ENCODE measurements around the gene CCDC51.

- no peak for TF ChIP-seq CTCF (IDR thresholded peaks at IDR 0.05)
- no peak for TF ChIP-seq POLR2A (IDR thresholded peaks at IDR 0.05)
- TF ChIP-seq POLR2AphosphoS5 (IDR thresholded peaks at IDR 0.05), result no peak
Observed at GRCh38 chr3:48468329-48468731, 28.4 kb upstream of the CCDC51 start.

All from suprapubic skin (tissue), 4 donors.